Measurements from ENCODE around the gene FARP1. TPM values are rescaled to one million over a fixed set of nuclear protein-coding genes. Genes with fewer than 3 reads are reported as not detected.

Gene FARP1
- total and polyA plus RNA-seq, 2 of the 8 experiments (the other 6 are each of a cell fraction or from before 2014, with no cell fraction given), result 24.7 to 104 TPM

GRCh38 chr13:98487522-98487921, 344.6 kb downstream of the FARP1 start:
- Histone ChIP-seq H2BK120ac (replicated peaks; ENCODE audit: low read depth, low read length) (no peak overlapping the region), H3K4me2 (ENCODE audit: insufficient read depth in 1 of 2, low read depth in 2 of 2, low read length in 2 of 2) (no peak overlapping the region), H2BK20ac (ENCODE audit: low read length) (no peak overlapping the region), H3K4me1 (replicated peaks in 1 of 4; ENCODE audit: control insufficient read depth in 3 of 4, insufficient read depth in 4 of 4, low read length in 3 of 4) (peaks cover 15 to 49% (median 39%) of the 10 kb centered on the region in 4 experiments), H2AK5ac (ENCODE audit: low read depth, low read length) (no peak overlapping the region), H2BK12ac (ENCODE audit: low read depth, low read length) (no peak overlapping the region), H3K4me3 (ENCODE audit: extremely low read depth in 1 of 4, insufficient read depth in 2 of 4, low read depth in 3 of 4, low read length in 4 of 4) (no peak overlapping the region), H2BK15ac (ENCODE audit: low read length) (no peak overlapping the region), H4K8ac (ENCODE audit: extremely low read depth, insufficient read depth, low read length) (no peak overlapping the region), H3K18ac (ENCODE audit: extremely low read depth, low read length) (no peak overlapping the region), H4K5ac (ENCODE audit: insufficient read length, low read depth, low read length) (no peak overlapping the region), H3K9ac (replicated peaks in 1 of 4; ENCODE audit: extremely low read depth in 1 of 4, low read depth in 3 of 4, low read length in 3 of 4) (no peak overlapping the region), H3K79me1 (ENCODE audit: low read depth, low read length) (peaks cover 17% of the 10 kb centered on the region), H2AFZ (ENCODE audit: low read length) (no peak overlapping the region), H3K4ac (replicated peaks; ENCODE audit: insufficient read length, low read depth, low read length) (no peak overlapping the region), H2BK5ac (ENCODE audit: low read depth, low read length) (no peak overlapping the region), H3K14ac (ENCODE audit: insufficient read length) (no peak overlapping the region), H3K36me3 (ENCODE audit: control insufficient read depth in 2 of 4, insufficient read depth in 4 of 4, low read length in 3 of 4) (no peaks in the 10 kb centered on the region), H3K23ac (ENCODE audit: insufficient read length) (no peak overlapping the region), H3K27me3 (replicated peaks in 1 of 4; ENCODE audit: control insufficient read depth in 3 of 4, extremely low read depth in 1 of 4, insufficient read depth in 3 of 4, low read length in 3 of 4) (no peaks in the 10 kb centered on the region), H3K56ac (replicated peaks; ENCODE audit: insufficient read length, low read depth, low read length) (no peak overlapping the region), H3K9me3 (ENCODE audit: insufficient read depth in 2 of 2, low read depth in 1 of 2, low read length in 1 of 2) (no peaks in the 10 kb centered on the region), H4K91ac (replicated peaks; ENCODE audit: insufficient read length, low read length) (no peak overlapping the region), H3K79me2 (ENCODE audit: control insufficient read depth in 1 of 2, insufficient read depth in 2 of 2, low read length in 2 of 2) (peaks cover 17 to 99% of the 10 kb centered on the region in 2 experiments), H3K23me2 (ENCODE audit: low read depth, low read length) (no peaks in the 10 kb centered on the region), H4K20me1 (replicated peaks in 1 of 2; ENCODE audit: control insufficient read depth in 1 of 2, insufficient read depth in 2 of 2, low read length in 2 of 2) (peaks cover 34 to 39% of the 10 kb centered on the region in 2 experiments), H3K27ac (ENCODE audit: low read depth, low read length) (no peak overlapping the region)
- DNase-seq (ENCODE audit: low read depth in 1 of 2, low spot score in 2 of 2) (no peak), FAIRE-seq (no peak)
- ChIA-PET CTCF (ENCODE audit: partially characterized antibody) (interaction anchor here (0.7 to 2.6 kb wide), 6 partner anchors 9 to 39 kb away, joined by 3 to 9 read pairs (median 4); no protein-coding TSS in a partner anchor), POLR2A (ENCODE audit: partially characterized antibody) (interaction anchor here (1.4 to 3.5 kb wide), 2 partner anchors 11 to 12 kb away, joined by 3 to 18 read pairs; no protein-coding TSS in a partner anchor)
- WGBS, 2 experiments (ENCODE audit: extremely low coverage in 1 of 2, insufficient coverage in 1 of 2, insufficient read length in 1 of 2, insufficient replicate concordance in 2 of 2, low coverage in 1 of 2, low lambda C conversion rate in 2 of 2, missing lambda C conversion rate in 1 of 2), result 87% methylated on average over 5 of the region's 5 CpGs; no CpG with 5 or more reads in 1 of the 2 experiments
- no peak for TF ChIP-seq YY1 (IDR thresholded peaks at IDR 0.05; ENCODE audit: low read depth, low read length)
- TF ChIP-seq CTCF (IDR thresholded peaks at IDR 0.05; ENCODE audit: control extremely low read depth in 1 of 3, insufficient read depth in 1 of 3, low read depth in 1 of 3, low read length in 3 of 3), result no peak
- TF ChIP-seq ATF2 (IDR thresholded peaks at IDR 0.05; ENCODE audit: low read length), result no peak
- no peak for TF ChIP-seq TAF7 (optimal IDR thresholded peaks at IDR 0.05; ENCODE audit: borderline replicate concordance, low read depth, low read length)
- TF ChIP-seq SUZ12 (IDR thresholded peaks at IDR 0.05; ENCODE audit: low read length), result no peak

All from H1 (cell line).